GM18517 (cell line): Measurements from ENCODE around the gene CSRP2.

Experiments
- ATAC-seq: cut with Tn5 transposase; IDR thresholded peaks from one replicate; pipeline ENCODE4 v1.9.1; 2021; ENCODE audit warnings: mild to moderate bottlenecking, moderate library complexity; ENCODE audit not compliant: unreplicated experiment

Gene CSRP2

DNA sequence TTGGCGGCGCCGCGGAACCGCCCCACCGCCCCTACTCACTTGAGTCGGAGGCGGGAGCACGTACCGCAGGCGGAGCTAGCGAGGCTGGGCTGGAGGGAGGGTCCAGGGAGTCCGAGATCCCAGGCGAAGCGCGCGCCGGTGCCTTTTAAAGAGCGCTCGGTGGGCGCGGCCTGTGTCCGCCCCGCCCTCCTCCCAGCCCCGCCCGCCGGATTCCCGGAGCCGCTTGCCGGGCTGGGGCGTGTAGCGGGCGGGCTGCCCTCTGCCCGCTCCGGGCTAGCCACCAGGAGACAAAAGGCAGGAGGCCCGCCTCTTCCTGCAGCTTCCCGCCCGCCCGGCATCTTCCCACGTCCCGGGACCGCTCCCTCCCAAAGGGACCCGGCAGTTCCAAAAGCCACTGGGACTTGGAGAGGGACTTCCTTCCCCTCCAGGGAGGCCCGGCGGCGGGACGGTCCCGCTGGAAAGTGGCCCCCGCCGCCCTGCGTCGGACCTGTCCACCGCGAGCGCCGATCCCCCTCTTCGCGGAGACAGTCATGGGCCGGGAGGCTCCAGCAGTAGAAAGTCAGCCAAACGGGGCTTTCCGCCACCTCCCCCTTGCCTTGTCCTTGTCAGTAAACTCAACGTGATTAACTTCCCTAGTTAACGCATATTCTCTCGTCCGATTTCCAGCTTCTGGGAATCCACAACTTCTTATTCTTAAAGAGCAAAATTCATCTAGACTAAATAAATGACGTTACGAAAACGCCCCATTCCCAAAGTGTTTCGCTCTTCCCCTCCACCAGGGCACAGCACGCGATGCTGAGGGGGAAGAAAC is at the start of gene CSRP2:
TSS of gene CSRP2 (minus strand) at position 121 of the 811 bp plus-strand sequence. CDS start 12,759 bp downstream, outside the sequence.
- peak; percentile 70 for ATAC-seq

DNA sequence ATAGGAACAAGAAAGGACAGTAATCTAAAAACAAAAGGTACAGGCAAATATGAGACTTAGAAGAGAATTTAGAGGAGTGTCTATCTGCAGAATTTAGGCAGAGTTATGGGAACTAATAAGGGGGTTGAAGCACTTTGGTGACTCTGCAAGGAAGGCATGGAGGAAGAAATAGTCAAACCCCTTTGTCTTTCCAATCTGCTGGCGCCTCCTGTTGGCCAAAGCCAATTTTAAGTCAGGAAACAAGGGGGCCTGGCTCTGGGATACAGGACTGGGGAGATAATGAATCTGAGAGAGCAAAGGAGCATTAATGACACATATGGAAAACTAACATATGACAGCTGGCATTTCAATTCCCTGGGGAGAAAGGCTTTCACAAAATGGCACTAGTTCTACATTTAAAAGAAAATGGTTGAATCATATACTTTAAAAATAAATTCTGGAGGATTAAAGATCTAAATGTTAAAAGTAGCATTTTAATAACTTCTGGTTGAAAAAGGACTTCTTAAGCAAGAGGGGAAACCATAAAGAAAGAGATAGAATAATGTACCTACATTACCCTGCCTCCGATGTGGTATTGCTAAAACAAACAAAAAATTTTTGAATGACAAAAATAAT is 48.5 kb upstream of the CSRP2 start:
- no peak for ATAC-seq

DNA sequence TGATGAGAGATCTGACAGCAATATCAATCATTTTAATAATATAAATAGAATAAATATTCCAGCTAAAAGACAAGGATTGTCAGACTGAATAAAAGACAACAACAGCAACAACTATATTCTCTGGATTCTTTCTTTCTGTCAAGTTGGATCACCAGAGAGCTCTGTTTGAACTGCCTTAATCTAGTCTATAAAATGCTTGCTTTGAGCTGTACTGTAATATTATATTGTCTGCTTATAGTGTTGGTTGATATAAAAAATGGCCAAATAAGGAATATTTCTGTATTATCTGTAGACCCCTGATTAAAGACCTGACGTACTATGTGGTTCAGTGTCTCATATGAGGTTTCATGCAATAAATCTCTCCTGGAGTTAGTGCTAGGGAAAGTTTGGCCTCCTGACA is 46.3 kb upstream of the CSRP2 start:
- ATAC-seq: no peak

- ATAC-seq: no peak
Observed at GRCh38 chr12:76922866-76923265, 44.0 kb upstream of the CSRP2 start.

DNA sequence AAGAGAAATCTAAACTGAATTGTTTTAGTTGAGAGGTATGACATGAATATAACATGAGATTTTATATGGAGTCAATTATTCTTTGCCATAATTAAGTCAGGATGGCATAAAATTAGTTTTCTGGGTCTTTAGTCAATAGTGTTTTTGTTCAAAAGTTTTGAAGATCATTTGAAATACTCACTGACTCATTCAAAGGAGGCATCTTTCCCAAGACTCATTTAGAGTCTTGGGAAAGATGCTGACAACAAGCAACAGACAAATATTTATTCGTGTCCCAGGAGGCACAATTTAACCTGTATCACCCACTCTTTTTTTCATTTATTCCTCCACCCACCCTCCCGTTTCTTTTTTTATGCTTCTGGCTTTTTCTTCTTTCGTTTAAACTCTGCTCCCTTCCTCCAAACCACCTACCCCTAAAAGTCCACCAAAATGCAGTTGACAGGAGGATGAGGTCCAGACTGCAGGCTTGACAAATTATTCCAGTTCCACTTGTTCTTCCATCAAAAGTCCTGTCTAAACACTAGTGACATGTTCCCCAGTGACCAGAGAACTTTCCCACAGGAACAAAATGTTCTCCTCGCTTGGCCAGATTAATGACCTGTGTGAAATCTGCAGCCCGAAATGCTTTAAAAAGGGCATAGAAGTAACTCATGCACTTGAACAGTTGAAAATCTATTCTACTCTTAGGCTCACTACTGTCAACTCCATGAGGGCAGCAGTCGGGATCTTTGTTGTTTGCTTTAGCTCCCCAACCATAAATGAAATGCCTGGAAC is 43.3 kb upstream of the CSRP2 start:
- ATAC-seq: no peak

DNA sequence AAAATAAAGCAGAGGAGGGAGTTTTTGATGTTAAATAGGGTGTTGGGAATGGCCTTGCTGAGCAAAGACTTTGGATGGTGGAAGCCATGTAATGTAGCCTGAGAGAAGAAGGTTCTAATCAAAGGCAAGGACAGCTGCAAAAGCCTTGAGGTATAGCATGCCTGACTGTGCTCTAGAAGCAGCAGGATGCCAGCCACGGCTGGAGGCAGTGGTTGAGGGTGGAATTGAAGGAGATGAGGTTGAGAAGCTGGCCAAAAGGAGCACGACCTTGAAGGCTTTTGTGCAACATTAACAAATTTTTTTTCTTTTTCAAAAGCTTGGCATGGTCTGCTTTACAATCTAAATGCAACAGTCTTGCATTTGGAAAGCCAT is 42.3 kb upstream of the CSRP2 start:
- no peak for ATAC-seq

DNA sequence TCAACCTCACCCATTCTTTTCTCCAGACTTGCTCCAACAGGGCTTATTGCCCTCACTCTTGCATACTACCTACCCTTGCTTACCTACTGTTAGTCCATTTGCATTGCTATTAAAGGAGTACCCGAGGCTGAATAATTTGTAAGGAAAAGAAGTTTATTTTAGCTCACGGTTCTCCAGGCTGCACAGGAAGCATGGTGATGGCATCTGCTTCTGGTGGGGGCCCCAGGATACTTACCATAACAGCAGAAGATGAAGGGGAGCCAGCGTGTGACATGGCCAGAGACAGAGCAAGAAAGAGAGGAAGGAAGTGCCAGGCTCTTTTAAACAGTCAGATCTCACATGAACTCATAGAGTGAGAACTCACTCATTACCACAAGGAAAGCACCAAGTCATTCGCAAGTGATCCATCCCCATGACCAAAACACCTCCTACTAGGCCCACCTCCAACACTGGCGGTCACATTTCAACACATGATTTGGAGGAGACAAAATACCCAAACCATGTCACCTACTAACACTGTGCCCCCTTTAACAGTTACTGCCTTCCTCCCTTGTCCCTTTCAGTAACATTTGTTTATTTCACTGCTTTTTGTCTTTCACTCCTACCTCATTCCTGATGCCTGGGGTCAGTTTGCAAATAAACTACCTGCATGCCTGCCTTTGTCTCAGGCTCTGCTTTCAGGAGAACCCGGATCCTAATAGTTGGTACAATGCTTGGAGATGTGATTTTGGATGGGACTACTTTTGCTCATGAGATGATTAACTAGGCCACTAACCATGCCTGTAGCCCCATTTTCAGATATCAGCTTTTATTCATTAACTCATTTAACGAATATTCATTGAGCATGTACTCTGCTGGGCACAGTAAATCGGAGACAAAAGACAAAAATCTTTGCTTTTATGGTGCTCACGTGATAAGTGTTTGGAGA is 41.6 kb upstream of the CSRP2 start:
- peak; percentile 75 for ATAC-seq

DNA sequence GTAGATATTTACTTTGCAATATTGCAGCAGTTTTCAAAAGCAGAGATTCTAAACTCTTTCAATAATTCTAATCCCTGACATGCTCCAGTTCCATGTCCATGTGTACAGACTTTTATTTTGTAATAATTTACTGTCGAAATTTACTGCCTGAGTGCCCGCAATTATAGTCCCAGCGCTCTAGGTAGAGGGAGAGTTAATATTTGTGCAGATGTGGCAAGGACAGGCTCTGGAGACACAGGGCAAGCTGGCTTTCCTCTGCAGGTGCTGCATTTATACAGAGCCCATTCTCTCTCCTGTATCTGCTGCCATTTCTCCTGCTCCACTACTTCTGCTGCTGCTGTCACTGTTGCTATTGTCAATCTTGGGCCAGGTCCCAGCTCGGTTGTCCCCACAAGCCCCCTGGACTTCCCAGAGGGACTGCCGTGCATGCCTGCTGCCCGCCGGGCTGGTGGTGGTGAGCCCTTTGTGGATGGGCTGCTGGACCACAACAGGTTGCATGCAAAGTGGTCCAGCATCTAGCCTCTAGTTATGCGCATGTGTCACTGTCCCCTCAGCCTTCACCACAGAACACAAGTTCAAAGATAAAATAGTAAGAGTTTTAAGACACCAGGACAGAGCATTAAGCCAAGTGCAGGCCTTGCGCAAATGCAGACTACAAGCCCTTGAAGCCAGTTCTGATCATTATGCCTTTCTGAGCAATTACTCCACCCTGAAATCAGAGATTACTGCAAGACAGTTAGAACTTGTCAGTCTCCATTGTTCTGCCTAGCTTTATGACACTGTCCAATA is 40.8 kb upstream of the CSRP2 start:
- peak; percentile 28 for ATAC-seq

DNA sequence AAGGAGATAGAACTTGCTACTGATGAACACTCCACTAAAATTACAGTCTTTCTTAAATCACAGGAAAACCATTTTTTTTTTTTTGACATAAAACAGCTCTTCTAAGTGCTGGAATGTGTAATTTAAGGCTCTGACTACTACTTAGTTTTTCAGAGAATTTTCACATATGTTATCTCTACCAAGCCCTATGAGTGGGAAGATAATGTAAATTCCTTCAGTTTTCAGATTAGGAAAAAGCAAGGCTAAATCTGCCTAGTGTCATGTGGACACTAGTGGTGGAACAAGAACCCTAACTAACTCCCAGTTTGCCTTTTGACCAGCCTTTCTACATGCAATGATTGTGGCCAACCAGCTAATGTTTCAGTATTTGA is 37.3 kb upstream of the CSRP2 start:
- ATAC-seq: no peak

DNA sequence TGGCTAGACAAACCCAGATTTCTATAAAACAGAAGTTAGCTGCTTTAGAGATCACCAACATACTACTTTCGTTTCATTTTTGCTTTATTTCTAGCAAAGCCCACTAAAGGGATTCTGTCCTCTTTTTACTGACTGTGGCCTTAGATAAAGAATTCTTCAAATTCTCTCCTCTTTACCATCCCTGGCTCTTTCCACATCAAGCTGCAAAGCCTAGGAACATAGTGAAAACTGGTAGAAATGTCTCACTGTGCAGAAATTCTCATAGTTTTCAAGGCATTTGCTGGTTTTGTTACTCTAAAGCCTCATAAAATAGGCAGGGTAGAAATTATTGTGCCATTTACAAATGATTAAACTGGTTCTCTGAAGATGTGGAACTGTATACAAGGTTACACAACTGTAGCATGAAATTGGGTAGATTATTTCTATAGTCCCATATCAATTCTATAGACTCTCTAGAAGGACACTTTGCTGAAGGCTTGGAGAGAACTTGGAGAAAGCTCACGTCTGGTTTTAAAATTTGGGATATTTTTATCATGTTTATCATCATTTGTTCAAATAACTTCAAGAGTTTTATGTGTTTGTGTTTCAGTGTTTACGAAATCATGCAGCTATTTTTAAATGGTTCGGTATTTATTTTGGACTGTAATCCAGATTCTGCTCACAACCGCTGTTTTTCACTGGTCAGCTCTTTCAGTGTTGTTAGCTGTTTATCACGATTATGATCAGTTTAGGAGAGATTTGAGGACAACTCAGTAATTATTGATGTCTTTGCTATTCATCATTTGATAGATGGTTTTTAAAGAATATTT is 36.7 kb upstream of the CSRP2 start:
- no peak for ATAC-seq

- no peak for ATAC-seq
Observed at GRCh38 chr12:76914102-76914859, 35.5 kb upstream of the CSRP2 start.

DNA sequence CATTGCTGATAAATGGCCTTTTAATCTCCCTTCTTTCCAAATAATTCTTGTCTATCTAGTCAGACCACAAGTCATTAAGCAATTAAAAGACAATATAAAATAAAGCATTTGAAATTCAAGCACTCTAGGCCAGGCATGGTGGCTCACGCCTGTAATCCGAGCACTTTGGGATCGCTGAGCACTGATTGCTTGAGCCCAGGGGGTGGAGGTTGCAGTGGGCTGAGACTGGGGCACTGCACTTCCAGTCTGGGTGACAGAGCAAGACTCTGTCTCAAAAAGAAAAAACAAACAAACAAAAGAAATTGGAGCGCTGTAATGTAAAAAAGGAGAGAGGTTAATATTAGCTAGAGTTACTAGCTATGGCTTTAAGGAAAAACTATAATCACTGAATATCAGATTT is 30.5 kb upstream of the CSRP2 start:
- no peak for ATAC-seq

DNA sequence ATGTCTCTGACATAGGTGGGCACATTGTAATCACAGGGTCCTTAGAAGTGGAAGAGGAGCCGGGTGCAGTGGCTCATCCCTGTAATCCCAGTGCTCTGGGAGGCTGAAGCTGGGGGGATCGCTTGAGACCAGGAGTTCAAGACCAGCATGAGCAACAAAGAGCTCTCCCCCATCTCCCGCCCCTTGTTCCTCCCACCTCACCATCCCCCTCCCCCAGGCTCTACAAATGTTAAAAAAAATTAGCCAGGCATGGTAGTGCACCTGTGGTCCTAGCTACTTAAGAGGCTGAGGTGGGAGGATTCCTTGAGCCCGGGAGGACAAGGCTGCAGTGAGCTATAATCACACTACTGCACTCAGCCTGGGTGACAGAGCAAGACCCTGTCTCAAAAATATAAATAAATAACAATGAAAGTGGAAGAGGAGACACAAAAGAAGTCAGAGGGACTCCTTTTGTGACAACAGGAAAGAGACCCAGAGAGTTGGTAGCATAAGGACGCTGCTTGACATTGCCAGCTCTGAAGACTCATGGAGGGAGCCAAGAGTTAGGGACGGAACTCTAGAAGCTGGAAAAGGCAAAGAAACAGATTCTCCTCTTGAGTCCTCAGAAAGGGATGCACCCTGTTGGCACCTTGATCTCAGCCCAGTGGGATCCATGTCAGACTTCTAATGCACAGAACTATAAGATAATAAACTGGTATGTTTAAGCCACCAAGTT is 29.6 kb upstream of the CSRP2 start:
- no peak for ATAC-seq

DNA sequence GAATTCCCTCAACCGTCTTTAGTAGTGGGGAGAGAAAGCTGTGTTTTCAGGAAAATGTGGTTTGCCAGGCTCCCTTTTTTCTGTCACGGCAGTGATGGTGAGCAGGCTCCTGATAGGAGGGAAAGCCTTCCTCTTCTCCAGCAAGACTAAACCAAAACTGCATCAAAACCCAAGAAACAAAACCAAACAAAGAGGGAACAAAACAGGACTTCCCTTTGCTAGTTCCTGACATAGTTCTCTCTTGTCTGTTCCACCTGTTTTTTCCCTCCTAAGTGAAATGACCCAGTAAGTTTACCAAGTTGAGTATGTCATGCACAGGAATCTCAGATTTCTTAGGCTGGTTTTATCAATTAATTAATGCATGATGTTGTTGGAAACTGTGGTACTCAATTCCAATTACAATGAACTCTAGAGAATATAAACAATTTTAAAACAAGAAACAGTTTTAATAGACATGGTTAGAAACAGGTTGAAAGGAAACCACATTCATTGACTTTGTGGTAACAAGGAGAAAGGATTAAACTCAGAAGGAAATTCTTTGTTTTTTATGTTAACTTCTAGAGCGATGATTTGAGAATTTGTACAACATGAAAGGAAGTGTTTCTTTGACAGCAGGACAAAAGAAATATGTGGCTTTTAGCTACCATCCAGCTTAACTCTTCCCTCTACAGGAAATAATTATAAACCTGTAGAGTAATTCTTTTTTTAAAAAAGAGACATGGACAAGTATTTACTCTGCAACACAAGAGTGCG is 23.0 kb upstream of the CSRP2 start:
- ATAC-seq: no peak

DNA sequence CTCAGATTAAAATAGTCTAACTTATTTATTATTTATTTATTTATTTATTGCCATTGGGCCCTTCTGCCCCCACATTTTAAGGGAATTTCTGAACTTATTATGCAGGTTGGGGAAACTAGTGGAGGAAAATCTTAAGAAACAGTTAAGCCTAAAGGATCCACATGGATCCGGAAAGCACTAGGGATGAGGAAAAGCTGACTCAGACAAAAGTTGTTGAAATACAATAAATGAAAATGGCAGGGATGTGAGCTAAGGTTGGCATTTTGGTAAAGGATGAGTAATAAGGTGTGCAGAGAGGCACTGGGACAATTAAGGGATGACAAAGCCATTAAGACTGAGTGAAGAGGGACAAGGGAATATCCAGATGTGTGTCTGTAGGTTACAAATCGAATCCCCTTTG is 20.7 kb upstream of the CSRP2 start:
- no peak for ATAC-seq

GRCh38 chr12:76898442-76898841 is 19.6 kb upstream of the CSRP2 start:
- no peak for ATAC-seq

- ATAC-seq: no peak
Observed at GRCh38 chr12:76896274-76896673, 17.5 kb upstream of the CSRP2 start.
